ENCODE data around the gene STN1.

- TF ChIP-seq CTCF (conservative IDR thresholded peaks at IDR 0.05; ENCODE audit: low read depth, low read length) (no peak), FOS (IDR thresholded peaks at IDR 0.05; ENCODE audit: low read depth, low read length) (no peak), POLR2A (IDR thresholded peaks at IDR 0.05; ENCODE audit: low read depth, low read length) (no peak), MXI1 (IDR thresholded peaks at IDR 0.05; ENCODE audit: borderline replicate concordance, low read depth, low read length) (no peak), ELK1 (IDR thresholded peaks at IDR 0.05; ENCODE audit: borderline replicate concordance, low read depth, low read length) (no peak), CEBPB (IDR thresholded peaks at IDR 0.05; ENCODE audit: low read depth, low read length) (no peak), RAD21 (IDR thresholded peaks at IDR 0.05; ENCODE audit: low read length) (no peak), CHD1 (IDR thresholded peaks at IDR 0.05; ENCODE audit: low read depth, low read length) (no peak), NFE2L2 (IDR thresholded peaks at IDR 0.05; ENCODE audit: low read depth, low read length) (no peak), SMC3 (IDR thresholded peaks at IDR 0.05; ENCODE audit: low read depth, low read length) (no peak)
Observed at GRCh38 chr10:103841519-103841918, 76.5 kb downstream of the STN1 start.

All from IMR-90 (cell line).